ENCODE measurements around the gene CARD19.

CARD19 gene

DNA sequence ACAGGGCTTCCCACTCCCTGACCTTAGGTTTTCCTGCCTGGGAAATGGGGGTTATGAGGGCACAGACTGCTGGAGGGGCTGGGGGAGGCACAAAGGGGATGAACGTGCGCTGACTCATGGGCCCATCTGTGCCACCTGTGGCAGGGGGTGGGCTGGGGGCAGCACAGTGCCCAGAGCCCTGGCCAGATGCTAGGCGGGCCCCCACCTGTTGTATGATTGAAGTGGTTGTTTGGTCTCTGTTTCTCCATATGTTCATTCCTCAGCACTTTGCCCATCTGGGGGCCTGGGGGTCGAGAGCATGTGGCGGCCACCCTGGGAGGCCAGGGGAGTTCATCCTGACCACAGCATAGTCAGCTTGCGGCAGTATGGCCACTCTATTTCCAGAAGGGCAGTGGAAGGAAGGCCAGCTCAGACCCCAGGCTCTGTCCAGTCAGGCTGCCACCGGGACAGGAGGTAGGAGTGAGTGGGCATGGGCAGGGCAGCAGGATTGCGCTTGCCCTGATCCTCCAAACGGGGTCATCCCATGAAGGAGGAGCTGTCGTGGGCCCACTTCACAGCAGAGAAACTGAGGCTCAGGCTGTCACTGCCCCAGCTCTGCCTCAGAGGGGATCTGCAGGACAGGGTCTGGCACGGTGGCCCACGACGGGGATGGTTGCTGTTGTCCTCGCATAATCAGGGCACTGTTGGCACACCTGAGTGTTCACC lies 38.9 kb downstream of the CARD19 start:
- no peak for TF ChIP-seq ZFX (IDR thresholded peaks at IDR 0.05)
- TF ChIP-seq, protein P1, sequence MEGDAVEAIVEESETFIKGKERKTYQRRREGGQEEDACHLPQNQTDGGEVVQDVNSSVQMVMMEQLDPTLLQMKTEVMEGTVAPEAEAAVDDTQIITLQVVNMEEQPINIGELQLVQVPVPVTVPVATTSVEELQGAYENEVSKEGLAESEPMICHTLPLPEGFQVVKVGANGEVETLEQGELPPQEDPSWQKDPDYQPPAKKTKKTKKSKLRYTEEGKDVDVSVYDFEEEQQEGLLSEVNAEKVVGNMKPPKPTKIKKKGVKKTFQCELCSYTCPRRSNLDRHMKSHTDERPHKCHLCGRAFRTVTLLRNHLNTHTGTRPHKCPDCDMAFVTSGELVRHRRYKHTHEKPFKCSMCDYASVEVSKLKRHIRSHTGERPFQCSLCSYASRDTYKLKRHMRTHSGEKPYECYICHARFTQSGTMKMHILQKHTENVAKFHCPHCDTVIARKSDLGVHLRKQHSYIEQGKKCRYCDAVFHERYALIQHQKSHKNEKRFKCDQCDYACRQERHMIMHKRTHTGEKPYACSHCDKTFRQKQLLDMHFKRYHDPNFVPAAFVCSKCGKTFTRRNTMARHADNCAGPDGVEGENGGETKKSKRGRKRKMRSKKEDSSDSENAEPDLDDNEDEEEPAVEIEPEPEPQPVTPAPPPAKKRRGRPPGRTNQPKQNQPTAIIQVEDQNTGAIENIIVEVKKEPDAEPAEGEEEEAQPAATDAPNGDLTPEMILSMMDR (conservative IDR thresholded peaks at IDR 0.05) = no peak
- peak overlapping the region; percentile 94 for H3K27ac ChIP-seq

DNA sequence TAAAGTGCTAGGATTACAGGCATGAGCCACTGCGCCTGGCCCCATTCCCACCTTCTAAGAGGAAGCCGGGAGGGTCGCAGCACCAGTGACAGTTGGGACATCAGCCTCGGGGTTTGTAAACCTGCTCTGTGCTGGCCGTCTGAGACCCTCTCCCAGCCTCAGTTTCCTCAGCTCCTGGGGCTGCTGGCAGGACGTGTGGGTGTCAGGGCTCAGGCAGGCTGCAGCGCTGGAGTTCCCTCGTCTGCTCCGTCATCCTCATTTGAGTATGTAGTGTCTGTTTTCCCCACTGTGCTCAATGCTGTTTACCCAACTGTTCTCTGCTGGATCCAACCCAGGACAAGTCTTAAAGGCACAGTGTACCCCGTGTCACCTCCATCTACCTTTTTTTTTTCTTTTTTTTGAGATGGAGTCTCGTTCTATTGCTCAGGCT lies 40.0 kb downstream of the CARD19 start:
- peak overlapping the region; percentile 94 for H3K27ac ChIP-seq
- no peak for TF ChIP-seq ZFX (IDR thresholded peaks at IDR 0.05)
- TF ChIP-seq, protein P1 (conservative IDR thresholded peaks at IDR 0.05) = no peak

DNA sequence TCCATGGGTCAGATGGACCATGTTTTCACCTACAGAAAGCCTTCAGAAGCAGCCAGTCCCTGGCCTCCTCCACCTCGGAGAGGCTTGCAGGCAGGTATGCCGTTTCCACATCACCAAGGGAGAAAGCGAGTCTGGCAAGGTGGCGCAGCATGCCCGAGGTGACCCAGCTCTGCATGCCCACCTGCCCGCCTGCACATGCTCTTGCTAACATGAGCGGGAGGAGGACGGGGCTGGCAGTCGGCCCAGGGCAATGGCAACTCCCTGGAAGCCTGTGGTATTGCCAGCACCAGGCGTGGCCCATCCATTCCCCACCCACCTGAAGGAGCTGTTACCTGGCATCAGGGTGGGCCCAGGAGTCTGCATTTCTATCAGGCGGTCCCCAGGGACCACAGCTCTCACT lies 41.3 kb downstream of the CARD19 start:
- TF ChIP-seq ZFX (IDR thresholded peaks at IDR 0.05) = no peak
- TF ChIP-seq, protein P1 (conservative IDR thresholded peaks at IDR 0.05) = no peak
- no peak overlapping the region; the same call in 1 of the 2 replicates for H3K27ac ChIP-seq

DNA sequence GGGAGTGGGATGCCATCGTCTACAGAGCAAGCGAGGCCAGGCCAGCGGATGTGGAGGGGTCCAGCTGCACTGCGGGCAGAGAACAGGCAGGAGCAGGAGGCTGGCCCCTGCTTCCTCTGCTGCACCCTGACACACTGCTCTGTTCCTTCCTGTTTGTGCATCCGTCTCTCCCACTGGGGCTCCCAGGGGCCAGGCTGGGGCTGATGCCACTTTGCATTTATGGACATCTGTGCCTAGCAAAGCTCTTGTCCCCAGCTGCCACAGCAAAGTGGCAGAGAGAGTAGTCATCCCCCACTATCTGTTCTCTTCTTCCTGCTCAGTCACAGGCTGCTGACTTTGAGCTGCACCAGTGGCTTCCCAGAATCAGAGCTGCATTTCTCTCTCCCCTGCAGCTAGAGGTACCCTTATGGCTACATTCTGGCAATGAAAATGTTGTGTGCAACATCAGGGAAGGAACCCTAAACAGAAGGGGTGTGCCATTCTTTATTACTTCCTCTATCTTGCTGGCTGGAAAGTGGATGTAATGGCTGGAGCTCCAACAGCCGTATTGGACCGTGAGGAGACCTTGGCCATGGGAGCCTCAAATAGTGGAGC lies 42.3 kb downstream of the CARD19 start:
- H3K27ac ChIP-seq = no peak overlapping the region
- TF ChIP-seq, protein P1 (conservative IDR thresholded peaks at IDR 0.05) = no peak
- no peak for TF ChIP-seq ZFX (IDR thresholded peaks at IDR 0.05)

DNA sequence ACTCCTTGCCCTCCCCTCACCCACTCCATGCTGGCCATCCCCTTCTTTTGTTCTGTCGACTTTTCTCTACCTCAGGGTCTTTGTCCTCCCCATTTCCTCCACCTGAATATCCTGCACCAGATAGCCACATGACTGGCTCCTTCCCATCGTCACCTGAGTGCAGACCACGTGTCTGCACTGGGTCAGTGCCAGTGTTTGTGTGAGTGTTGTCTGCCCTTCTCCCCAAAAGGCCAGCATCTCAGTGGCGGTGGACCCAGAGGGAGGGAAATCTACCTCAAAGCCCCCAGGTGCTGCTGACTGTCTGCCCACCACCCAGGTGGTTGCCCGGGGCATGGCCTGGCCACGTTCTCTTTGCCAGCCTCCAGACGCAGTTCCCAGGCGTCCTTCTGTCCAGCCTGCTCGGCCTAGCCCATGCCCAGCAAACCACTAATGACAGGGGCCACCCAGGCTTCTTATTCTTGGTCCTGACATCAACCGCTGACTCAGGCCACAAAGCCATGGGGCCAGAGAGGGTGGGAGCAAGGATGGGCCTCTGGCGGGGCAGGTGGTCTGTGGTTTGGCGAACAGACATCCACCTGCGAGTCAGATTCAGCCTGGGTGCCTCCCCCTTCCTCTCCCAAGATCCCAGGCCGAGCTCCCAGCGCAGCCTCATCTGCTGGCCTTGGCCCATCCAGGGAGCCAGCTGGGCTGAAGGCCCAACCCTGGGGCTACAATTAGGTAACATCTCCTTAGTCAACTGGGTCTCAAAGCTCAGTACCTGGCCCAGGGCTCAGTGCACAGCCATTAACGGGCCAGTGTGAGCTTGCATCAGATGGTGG lies 43.6 kb downstream of the CARD19 start:
- no peak overlapping the region for H3K27ac ChIP-seq
- TF ChIP-seq, protein P1 (conservative IDR thresholded peaks at IDR 0.05) = no peak
- no peak for TF ChIP-seq ZFX (IDR thresholded peaks at IDR 0.05)

DNA sequence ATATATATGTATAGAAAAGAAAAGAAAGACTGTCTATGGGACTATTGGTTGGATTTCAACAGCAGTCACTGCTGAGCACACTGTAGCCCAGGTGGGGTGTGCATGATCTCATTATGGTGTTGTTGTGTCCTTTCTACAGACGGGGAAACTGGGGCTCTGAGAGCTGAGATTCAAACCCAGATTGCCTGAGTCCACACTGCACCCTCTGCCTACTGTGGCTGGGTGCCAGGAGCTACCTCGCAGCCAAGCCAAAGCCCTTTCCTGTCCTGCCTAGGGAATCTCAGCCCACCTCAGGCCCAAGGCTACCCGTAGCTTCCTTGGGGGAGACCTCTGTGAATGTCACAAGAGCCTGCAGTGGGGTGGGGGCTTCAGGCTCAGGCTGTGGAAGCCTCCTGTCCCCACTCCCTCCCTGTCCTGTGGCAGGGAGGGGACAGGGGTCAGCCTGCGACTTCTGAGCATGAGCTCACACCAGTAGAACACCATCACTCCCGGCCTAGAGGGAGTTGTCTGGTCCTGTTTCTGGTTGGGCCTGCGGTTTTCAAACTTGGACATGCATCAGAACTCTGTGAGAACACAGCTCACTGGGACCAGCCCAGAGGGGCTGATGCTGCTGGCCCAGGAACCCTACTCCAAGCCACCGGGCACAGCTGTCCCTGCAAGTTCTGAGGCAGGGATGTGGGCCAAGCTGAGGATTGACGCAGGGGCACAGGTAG lies 45.9 kb downstream of the CARD19 start:
- TF ChIP-seq, protein P1 (conservative IDR thresholded peaks at IDR 0.05) = no peak
- TF ChIP-seq ZFX (IDR thresholded peaks at IDR 0.05) = no peak
- H3K27ac ChIP-seq = no peak overlapping the region

Measured in C4-2B (cell line).